Mesothelial cell of epicardium (in vitro differentiated cells): Measurements from ENCODE around the gene HOXD10. TPM values are rescaled to one million over a fixed set of nuclear protein-coding genes. Genes with fewer than 3 reads are reported as not detected.
A peak's percentile ranks its signal among the peaks of the same experiment; 100 is the strongest.

ENCODE experiments used
- DNase-seq, 2 experiments: peaks; one replicate each; pipeline ENCODE4 v3.0.0; 2021; ENCODE audit warnings: low spot score in 2 of 2; ENCODE audit not compliant: unreplicated experiment in 2 of 2
- H3K27ac Mint-ChIP-seq: 2 replicates; pipeline ENCODE4 v1.8.0; 2021; ENCODE audit warnings: mixed read lengths
- H3K27me3 Mint-ChIP-seq: 2 replicates; pipeline ENCODE4 v1.8.0; 2021; ENCODE audit warnings: low read depth, mixed read lengths
- H3K36me3 Mint-ChIP-seq: 2 replicates; pipeline ENCODE4 v1.8.0; 2021; ENCODE audit warnings: mixed read lengths
- H3K4me1 Mint-ChIP-seq: 2 replicates; pipeline ENCODE4 v1.8.0; 2021; ENCODE audit warnings: mixed read lengths
- H3K4me3 Mint-ChIP-seq: 2 replicates; pipeline ENCODE4 v1.8.0; 2021; ENCODE audit warnings: mild to moderate bottlenecking, moderate library complexity, mixed read lengths
- H3K9me3 Mint-ChIP-seq: 2 replicates; pipeline ENCODE4 v1.8.0; 2021; ENCODE audit warnings: mixed read lengths
- total RNA-seq: library from RNA; stranded (reverse); gene quantifications from 3 replicates; pipeline ENCODE4 v1.2.1, GENCODE V29; 2021
- TF ChIP-seq, protein P1 (sequence below): fragments of 200-600 bp; sonication (generic); IDR thresholded peaks from one replicate; pipeline ENCODE4 v1.5.0; 2021; ENCODE audit warnings: antibody characterized with exemption; ENCODE audit not compliant: unreplicated experiment

HOXD10 gene
- total RNA-seq, 1 donor from 2014 or later, result 3.2 TPM

GRCh38 chr2:176122052-176122682, 5.6 kb downstream of the HOXD10 start:
- DNase-seq, result no peak
- Mint-ChIP-seq H3K27me3 (peaks cover 97% of the 10 kb centered on the region), H3K4me1 (peaks cover 8% of the 10 kb centered on the region), H3K36me3 (no peaks in the 10 kb centered on the region), H3K4me3 (peak overlapping the region; percentile 65), H3K27ac (no peak overlapping the region), H3K9me3 (no peaks in the 10 kb centered on the region)
- TF ChIP-seq, protein P1, sequence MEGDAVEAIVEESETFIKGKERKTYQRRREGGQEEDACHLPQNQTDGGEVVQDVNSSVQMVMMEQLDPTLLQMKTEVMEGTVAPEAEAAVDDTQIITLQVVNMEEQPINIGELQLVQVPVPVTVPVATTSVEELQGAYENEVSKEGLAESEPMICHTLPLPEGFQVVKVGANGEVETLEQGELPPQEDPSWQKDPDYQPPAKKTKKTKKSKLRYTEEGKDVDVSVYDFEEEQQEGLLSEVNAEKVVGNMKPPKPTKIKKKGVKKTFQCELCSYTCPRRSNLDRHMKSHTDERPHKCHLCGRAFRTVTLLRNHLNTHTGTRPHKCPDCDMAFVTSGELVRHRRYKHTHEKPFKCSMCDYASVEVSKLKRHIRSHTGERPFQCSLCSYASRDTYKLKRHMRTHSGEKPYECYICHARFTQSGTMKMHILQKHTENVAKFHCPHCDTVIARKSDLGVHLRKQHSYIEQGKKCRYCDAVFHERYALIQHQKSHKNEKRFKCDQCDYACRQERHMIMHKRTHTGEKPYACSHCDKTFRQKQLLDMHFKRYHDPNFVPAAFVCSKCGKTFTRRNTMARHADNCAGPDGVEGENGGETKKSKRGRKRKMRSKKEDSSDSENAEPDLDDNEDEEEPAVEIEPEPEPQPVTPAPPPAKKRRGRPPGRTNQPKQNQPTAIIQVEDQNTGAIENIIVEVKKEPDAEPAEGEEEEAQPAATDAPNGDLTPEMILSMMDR, result no peak

DNA sequence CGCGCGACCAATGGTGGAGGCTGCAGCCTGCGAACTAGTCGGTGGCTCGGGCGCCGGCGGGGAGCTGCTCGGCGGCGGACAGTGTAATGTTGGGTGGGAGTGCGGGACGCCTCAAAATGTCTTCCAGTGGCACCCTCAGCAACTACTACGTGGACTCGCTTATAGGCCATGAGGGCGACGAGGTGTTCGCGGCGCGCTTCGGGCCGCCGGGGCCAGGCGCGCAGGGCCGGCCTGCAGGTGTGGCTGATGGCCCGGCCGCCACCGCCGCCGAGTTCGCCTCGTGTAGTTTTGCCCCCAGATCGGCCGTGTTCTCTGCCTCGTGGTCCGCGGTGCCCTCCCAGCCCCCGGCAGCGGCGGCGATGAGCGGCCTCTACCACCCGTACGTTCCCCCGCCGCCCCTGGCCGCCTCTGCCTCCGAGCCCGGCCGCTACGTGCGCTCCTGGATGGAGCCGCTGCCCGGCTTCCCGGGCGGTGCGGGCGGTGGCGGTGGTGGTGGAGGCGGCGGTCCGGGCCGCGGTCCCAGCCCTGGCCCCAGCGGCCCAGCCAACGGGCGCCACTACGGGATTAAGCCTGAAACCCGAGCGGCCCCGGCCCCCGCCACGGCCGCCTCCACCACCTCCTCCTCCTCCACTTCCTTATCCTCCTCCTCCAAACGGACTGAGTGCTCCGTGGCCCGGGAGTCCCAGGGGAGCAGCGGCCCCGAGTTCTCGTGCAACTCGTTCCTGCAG, 6.3 kb downstream of the HOXD10 start, which contains the start of gene HOXD9:
Gene HOXD9, plus strand, starts transcription at position 37 of the 728 bp plus-strand sequence. Its CDS starts 50 bp downstream, at position 87.
- TF ChIP-seq, protein P1, result no peak
- Mint-ChIP-seq H3K27ac (no peak within 1 kb of the TSS), H3K27me3 (peaks cover 98% of the 10 kb centered on the region), H3K4me1 (peaks cover 8% of the 10 kb centered on the region), H3K4me3 (peak within 1 kb of the TSS; percentile 65), H3K36me3 (no peaks in the 10 kb centered on the region), H3K9me3 (no peaks in the 10 kb centered on the region)
- no peak for DNase-seq

GRCh38 chr2:176123411-176124109, 7.0 kb downstream of the HOXD10 start:
- Mint-ChIP-seq H3K4me1 (peaks cover 13% of the 10 kb centered on the region), H3K27me3 (peaks cover 98% of the 10 kb centered on the region), H3K9me3 (no peaks in the 10 kb centered on the region), H3K27ac (no peak overlapping the region), H3K4me3 (peak overlapping the region; percentile 58), H3K36me3 (no peaks in the 10 kb centered on the region)
- TF ChIP-seq, protein P1, result no peak
- no peak for DNase-seq

DNA sequence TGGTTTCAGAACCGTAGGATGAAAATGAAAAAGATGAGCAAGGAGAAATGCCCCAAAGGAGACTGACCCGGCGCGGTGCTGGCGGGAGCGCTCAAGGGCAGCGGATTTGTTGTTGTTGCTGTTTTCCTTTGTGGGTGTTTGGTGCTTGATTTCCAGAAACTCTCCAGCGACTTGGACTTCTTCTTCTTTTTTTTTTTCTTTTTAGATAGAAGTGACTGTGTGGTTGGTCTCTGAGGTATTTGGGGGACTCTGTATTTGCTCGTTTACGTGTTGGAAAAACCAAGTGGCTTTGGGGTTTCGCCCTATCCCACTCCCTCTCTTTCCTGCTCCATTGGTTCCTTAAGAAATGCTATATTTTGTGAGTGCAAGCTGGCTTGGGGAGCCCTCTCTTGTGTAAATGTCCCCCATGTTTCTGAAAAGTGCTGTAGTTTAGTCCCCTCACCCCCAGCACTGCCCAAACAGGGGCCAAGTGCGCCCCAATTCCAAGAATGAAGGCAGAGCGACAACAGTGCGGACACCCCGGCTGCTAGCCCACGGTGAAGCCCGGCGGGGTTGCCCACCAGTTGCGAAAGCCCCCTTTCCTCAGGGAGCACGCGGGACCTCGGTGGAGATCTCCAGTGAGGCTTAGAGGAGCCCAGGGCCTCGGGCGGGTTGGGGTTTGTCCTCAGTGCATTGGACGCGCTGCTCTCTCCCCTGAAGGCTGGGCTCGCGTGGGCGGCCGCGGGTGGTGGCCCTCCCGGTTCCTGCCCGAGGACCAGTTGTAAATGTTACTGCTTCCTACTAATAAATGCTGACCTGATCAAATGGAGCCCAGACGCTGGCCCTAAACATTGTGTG, 7.8 kb downstream of the HOXD10 start:
- Mint-ChIP-seq H3K4me3 (peak overlapping the region; percentile 58), H3K4me1 (peaks cover 19% of the 10 kb centered on the region), H3K27ac (no peak overlapping the region), H3K36me3 (no peaks in the 10 kb centered on the region), H3K27me3 (peaks cover 98% of the 10 kb centered on the region), H3K9me3 (no peaks in the 10 kb centered on the region)
- DNase-seq, result no peak
- TF ChIP-seq, protein P1, result no peak
